DOHH2 (cell line): ENCODE results near the gene TUG1.

Experiments
- H3F3A ChIP-seq: fragments of 200-600 bp; sonication (generic), shearing (Covaris generic); 2 replicates; pipeline ENCODE4 v1.6.0; 2016; ENCODE audit warnings: antibody characterized with exemption, mild to moderate bottlenecking; ENCODE audit not compliant: control insufficient read depth, insufficient read depth
- H3K27ac ChIP-seq: fragments of 200-600 bp; sonication (generic); 2 replicates; pipeline ENCODE4 v1.5.1; 2014; ENCODE audit warnings: low read depth, mild to moderate bottlenecking, low read length, moderate library complexity
- H3K27me3 ChIP-seq: fragments of 200-600 bp; sonication (generic); 2 replicates; pipeline ENCODE4 v1.6.1; 2014; ENCODE audit warnings: mild to moderate bottlenecking, low read length, mixed read lengths; ENCODE audit not compliant: control insufficient read depth
- H3K36me3 ChIP-seq: fragments of 200-600 bp; sonication (generic); 2 replicates; pipeline ENCODE4 v1.6.1; 2014; ENCODE audit warnings: mild to moderate bottlenecking, low read length, moderate library complexity, mixed read lengths; ENCODE audit not compliant: control insufficient read depth
- H3K4me1 ChIP-seq: fragments of 200-600 bp; sonication (generic); 2 replicates; pipeline ENCODE4 v1.6.1; 2014; ENCODE audit warnings: mild to moderate bottlenecking, low read length, mixed read lengths; ENCODE audit not compliant: control insufficient read depth
- H3K4me2 ChIP-seq: fragments of 200-600 bp; sonication (generic); 2 replicates; pipeline ENCODE4 v1.6.0; 2014; ENCODE audit warnings: mild to moderate bottlenecking, low read length, moderate library complexity
- H3K4me3 ChIP-seq: fragments of 200-600 bp; sonication (generic); 2 replicates; pipeline ENCODE4 v1.5.1; 2014; ENCODE audit warnings: mild to moderate bottlenecking, low read length, mixed read lengths
- H3K79me2 ChIP-seq: fragments of 200-600 bp; sonication (generic); 2 replicates; pipeline ENCODE4 v1.6.1; 2014; ENCODE audit warnings: mild to moderate bottlenecking, low read length, mixed read lengths; ENCODE audit not compliant: control insufficient read depth
- H3K9me2 ChIP-seq: fragments of 200-600 bp; sonication (generic); replicated peaks from 2 replicates; pipeline ENCODE4 v1.6.1; 2014; ENCODE audit warnings: mild to moderate bottlenecking, low read length, mixed read lengths; ENCODE audit not compliant: control insufficient read depth
- H3K9me3 ChIP-seq: fragments of 200-600 bp; sonication (generic); 2 replicates; pipeline ENCODE4 v1.6.1; 2014; ENCODE audit warnings: antibody characterized with exemption, low read length, mixed read lengths; ENCODE audit not compliant: control insufficient read depth, insufficient read depth
- H4K20me1 ChIP-seq: fragments of 200-600 bp; sonication (generic); 2 replicates; pipeline ENCODE4 v1.6.0; 2014; ENCODE audit warnings: low read depth, mild to moderate bottlenecking, antibody characterized with exemption, low read length, moderate library complexity; ENCODE audit not compliant: control insufficient read depth, insufficient read depth
- EZH2phosphoT487 ChIP-seq: fragments of 200-600 bp; sonication (generic); IDR thresholded peaks from 2 replicates; pipeline ENCODE4 v1.6.1; 2017; ENCODE audit warnings: borderline replicate concordance, mild to moderate bottlenecking, antibody characterized with exemption, low read length, moderate library complexity, mixed read lengths
- TF ChIP-seq, protein P1 (sequence below): fragments of 200-600 bp; sonication (generic); IDR thresholded peaks from one replicate; pipeline ENCODE4 v1.5.1; 2014; ENCODE audit warnings: antibody characterized with exemption, mild to moderate bottlenecking, low read depth, low read length; ENCODE audit not compliant: poor library complexity, severe bottlenecking

TUG1 gene

DNA sequence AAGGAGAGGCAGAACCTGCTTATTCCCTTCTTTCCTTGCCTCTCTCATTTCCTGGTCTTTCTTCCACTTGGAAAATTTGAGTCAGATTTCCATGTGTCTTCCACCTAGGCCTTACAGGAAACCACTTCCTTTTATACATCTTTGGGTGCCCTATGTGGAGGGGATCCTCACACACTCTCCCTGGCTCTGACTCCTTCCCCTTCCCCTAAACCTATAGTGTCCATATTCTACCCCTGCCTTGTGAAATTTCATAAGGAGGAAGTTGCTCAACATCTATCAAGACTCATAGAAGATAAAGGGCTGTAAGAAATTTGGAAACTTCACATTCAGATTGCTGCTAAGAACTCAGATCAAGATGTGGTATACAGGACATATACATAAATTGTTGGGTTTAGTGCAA lies 20.4 kb downstream of the TUG1 start:
- no peaks in the 10 kb centered on the region for H3K9me2 ChIP-seq
- no peak overlapping the region for H3K27ac ChIP-seq
- TF ChIP-seq, protein P1, sequence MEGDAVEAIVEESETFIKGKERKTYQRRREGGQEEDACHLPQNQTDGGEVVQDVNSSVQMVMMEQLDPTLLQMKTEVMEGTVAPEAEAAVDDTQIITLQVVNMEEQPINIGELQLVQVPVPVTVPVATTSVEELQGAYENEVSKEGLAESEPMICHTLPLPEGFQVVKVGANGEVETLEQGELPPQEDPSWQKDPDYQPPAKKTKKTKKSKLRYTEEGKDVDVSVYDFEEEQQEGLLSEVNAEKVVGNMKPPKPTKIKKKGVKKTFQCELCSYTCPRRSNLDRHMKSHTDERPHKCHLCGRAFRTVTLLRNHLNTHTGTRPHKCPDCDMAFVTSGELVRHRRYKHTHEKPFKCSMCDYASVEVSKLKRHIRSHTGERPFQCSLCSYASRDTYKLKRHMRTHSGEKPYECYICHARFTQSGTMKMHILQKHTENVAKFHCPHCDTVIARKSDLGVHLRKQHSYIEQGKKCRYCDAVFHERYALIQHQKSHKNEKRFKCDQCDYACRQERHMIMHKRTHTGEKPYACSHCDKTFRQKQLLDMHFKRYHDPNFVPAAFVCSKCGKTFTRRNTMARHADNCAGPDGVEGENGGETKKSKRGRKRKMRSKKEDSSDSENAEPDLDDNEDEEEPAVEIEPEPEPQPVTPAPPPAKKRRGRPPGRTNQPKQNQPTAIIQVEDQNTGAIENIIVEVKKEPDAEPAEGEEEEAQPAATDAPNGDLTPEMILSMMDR: no peak
- no peak for TF ChIP-seq EZH2phosphoT487
- no peaks in the 10 kb centered on the region for H3K4me1 ChIP-seq
- no peaks in the 10 kb centered on the region for H3K9me3 ChIP-seq
- H3F3A ChIP-seq: no peaks in the 10 kb centered on the region
- H3K4me2 ChIP-seq: no peak overlapping the region
- no peak overlapping the region for H3K4me3 ChIP-seq
- H4K20me1 ChIP-seq: no peaks in the 10 kb centered on the region
- no peaks in the 10 kb centered on the region for H3K79me2 ChIP-seq
- H3K27me3 ChIP-seq: peaks cover 2% of the 10 kb centered on the region; the same call in 1 of the 2 replicates
- H3K36me3 ChIP-seq: no peaks in the 10 kb centered on the region

DNA sequence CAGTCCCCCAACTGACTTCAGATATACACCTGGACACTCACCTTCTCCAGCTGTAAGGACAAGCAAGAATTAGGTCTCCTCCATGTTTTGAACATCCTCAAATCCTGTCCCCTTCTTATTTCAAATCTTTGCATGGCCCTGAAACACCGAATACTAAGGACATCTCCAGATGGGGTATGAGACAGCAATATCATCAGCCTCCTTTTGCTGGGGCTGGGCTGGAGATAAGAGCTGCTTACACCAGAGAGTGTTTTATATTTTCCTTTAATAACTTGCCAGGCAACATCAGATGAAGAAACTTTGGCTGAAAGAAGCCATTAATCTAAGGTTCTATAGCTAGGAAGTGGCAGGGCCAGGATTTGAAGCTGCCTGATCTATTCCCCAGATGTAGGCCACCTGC lies 21.6 kb downstream of the TUG1 start:
- Histone ChIP-seq H3K79me2 (no peaks in the 10 kb centered on the region), H4K20me1 (no peaks in the 10 kb centered on the region), H3K9me2 (no peaks in the 10 kb centered on the region), H3K4me1 (peaks cover 9% of the 10 kb centered on the region), H3K27ac (no peak overlapping the region), H3K9me3 (no peaks in the 10 kb centered on the region), H3K27me3 (peaks cover 2% of the 10 kb centered on the region; the same call in 1 of the 2 replicates), H3K4me3 (no peak overlapping the region), H3F3A (no peaks in the 10 kb centered on the region), H3K4me2 (no peak overlapping the region), H3K36me3 (no peaks in the 10 kb centered on the region)
- TF ChIP-seq, protein P1: no peak
- TF ChIP-seq EZH2phosphoT487: no peak

DNA sequence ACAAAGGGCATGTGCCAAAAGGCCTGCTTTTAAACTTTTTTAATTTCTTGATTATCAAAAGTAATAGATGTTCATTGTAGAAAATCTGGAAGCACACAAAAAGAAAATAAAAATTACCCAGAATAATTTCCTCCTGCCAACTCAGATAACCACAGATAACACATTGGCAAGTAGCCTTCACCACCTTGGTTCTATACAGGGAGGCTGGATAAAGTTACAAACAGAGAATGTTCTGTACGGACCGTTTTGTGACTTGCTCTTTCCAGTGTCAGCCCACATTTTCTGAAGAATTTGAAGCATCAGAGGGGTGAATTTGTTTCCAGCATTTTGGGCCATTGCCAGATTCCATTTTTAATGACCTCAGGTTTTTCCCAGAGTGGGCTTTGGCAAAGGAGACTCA lies 23.5 kb downstream of the TUG1 start:
- no peaks in the 10 kb centered on the region for H3K9me3 ChIP-seq
- no peaks in the 10 kb centered on the region for H4K20me1 ChIP-seq
- H3K79me2 ChIP-seq: no peaks in the 10 kb centered on the region
- TF ChIP-seq, protein P1: no peak
- no peak for TF ChIP-seq EZH2phosphoT487
- H3K27ac ChIP-seq: no peak overlapping the region
- H3K36me3 ChIP-seq: no peaks in the 10 kb centered on the region
- no peak overlapping the region for H3K4me3 ChIP-seq
- H3K4me2 ChIP-seq: no peak overlapping the region
- H3F3A ChIP-seq: no peaks in the 10 kb centered on the region
- H3K4me1 ChIP-seq: peaks cover 22% of the 10 kb centered on the region
- H3K27me3 ChIP-seq: peaks cover 2% of the 10 kb centered on the region; the same call in 1 of the 2 replicates
- no peaks in the 10 kb centered on the region for H3K9me2 ChIP-seq
